GM12873 (cell line): ENCODE measurements around the gene ATP13A2.

ENCODE experiments used
- TF ChIP-seq, protein P1 (sequence below): IDR thresholded peaks from 2 replicates; pipeline ENCODE4 v1.5.1; 2012; ENCODE audit warnings: low read depth, mild to moderate bottlenecking, moderate library complexity, low read length, control low read depth; ENCODE audit not compliant: insufficient read depth; ENCODE audit errors: missing control alignments

The ATP13A2 gene

GRCh38 chr1:17030206-17030605 lies 18.5 kb upstream of the ATP13A2 start:
- TF ChIP-seq, protein P1, sequence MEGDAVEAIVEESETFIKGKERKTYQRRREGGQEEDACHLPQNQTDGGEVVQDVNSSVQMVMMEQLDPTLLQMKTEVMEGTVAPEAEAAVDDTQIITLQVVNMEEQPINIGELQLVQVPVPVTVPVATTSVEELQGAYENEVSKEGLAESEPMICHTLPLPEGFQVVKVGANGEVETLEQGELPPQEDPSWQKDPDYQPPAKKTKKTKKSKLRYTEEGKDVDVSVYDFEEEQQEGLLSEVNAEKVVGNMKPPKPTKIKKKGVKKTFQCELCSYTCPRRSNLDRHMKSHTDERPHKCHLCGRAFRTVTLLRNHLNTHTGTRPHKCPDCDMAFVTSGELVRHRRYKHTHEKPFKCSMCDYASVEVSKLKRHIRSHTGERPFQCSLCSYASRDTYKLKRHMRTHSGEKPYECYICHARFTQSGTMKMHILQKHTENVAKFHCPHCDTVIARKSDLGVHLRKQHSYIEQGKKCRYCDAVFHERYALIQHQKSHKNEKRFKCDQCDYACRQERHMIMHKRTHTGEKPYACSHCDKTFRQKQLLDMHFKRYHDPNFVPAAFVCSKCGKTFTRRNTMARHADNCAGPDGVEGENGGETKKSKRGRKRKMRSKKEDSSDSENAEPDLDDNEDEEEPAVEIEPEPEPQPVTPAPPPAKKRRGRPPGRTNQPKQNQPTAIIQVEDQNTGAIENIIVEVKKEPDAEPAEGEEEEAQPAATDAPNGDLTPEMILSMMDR: no peak

DNA sequence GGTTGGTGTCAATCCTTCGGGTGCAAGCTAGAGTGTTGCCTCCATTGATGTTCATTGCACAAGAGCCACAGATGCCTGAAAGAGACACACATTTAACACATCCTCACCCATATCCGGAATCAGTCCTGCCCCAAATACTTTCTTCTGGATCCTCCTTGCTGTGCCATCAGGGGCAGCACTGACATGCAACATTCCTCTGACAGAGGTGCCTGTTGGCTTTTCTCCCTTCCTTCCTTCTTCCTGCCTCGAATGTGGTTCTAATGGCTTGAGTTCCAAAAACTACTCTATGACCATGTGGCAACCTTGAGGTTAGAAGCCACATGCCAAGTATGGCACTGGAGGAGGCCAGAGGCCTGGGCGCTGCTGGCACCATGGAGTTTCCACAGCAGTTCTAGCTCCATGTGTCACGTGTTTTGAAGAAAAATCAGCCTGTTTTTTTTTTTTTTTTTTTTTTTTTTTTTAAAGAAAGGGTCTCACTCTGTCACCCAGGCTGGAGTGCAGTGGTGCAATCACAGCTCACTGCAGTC lies 17.0 kb upstream of the ATP13A2 start:
- TF ChIP-seq, protein P1: no peak

GRCh38 chr1:17027900-17028299 lies 16.2 kb upstream of the ATP13A2 start:
- TF ChIP-seq, protein P1: no peak

DNA sequence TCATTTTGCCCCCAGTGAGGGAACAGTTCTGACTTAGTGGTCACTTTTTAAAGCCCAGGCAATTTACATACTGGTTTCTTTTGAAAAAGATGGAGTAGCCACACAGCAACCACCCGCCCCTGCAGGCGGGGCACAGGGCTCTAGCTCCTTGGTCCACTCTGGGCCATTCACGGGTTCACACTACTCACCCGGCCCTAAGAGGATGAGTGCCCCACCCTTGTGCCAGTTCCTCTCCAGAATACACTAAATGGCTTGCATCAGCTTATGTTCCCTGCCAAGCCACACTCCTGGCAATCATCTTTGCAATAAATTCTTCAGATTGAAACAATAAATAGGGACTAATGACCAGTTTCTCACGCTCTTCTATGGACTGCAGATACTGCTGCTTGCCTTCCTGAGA lies 15.7 kb upstream of the ATP13A2 start:
- TF ChIP-seq, protein P1: no peak

DNA sequence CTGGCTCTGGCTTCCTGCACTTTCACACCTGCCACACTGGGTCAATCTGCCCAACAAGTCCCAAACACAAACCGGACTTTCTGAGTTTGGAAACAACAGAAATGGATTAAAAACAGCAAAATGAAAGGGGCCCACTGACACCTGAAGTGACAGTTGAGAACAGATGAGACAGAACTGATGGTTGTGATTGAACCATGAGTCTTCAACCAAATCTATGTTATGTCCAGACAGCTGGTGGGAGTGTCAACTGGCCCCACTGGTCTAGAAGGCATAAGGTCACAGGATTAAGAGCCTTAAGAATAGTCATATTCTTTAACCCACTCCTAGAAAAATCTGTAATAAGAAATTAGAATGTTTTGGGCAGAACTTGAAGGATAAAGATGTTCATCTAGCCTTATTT lies 13.0 kb upstream of the ATP13A2 start:
- TF ChIP-seq, protein P1: no peak

- TF ChIP-seq, protein P1: no peak
These were observed 11.8 kb upstream of the ATP13A2 start for GRCh38 chr1:17023573-17023972.

DNA sequence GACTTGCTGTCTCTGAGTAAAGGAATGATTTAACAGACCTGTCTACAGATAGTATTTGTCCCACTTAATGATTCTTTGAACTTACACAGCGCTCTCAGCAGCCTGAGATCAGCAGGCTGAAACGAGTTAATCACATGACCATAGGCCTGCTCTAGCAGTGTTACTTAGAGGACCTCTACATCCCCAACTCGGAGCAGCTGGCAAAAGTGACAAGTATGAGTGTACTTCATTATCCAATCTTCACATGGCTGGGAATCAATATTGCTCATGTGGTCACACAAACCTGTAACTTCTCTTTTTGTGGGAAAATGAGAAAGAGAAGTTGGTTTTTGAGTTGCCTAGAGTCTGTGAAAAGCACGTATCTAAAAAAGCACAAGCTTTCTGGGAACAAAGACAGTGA lies 11.4 kb upstream of the ATP13A2 start:
- TF ChIP-seq, protein P1: no peak
